Measurements from ENCODE around the gene KRT73. TPM values are rescaled to one million over a fixed set of nuclear protein-coding genes. Genes with fewer than 3 reads are reported as not detected.

The KRT73 gene
- total and polyA plus RNA-seq, 9 of the 15 experiments (the other 6 are each of a cell fraction or from before 2014, with no cell fraction given), result 0.09 to 0.18 (median 0.13) TPM; not detected in 5

DNA sequence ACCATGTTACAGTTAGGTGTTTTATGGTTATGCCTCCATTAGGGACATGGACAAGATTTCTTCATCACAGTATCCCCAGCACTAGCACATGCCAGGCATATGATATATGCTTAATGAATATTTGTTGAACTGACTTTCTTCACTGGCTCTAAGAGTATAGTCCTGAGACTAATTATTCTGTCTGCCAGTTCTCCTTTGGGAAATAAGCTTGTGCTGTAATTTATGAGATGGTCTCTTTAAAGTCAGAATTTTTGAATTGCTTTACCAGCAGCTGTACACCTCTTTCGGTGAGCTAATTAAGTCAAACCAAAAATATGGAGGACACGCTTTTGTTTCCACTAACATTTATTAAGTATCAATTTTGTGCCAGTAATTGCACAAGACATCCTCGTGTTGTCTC lies 12.3 kb downstream of the KRT73 start:
- H3K4me2 ChIP-seq (ENCODE audit: insufficient read depth, low read length), result no peak overlapping the region
- H3K27me3 ChIP-seq (ENCODE audit: control insufficient read depth in 2 of 2, insufficient read depth in 2 of 2, low read length in 2 of 2), result peaks cover 0 to 20% of the 10 kb centered on the region in 2 experiments; a peak in 3 of 5 replicates
- intact Hi-C loops (cut with micrococcal nuclease) (no loop called here), in situ Hi-C loops (cut with MboI) (no loop called here)
- H3K9ac ChIP-seq (ENCODE audit: insufficient read depth in 1 of 2, low read depth in 2 of 2, low read length in 2 of 2), result no peak overlapping the region
- ATAC-seq (no peak), FAIRE-seq (no peak), DNase-seq (ENCODE audit: extremely low read depth in 1 of 4, low spot score in 3 of 4) (no peak)
- WGBS (ENCODE audit: insufficient coverage, low coverage, missing lambda C conversion rate), result 13% methylated on average over 3 of the region's 3 CpGs
- no peaks in the 10 kb centered on the region for H4K20me1 ChIP-seq (replicated peaks; ENCODE audit: control insufficient read depth, insufficient read depth, low read length)
- ChIA-PET POLR2A (interaction anchor here (0.5 kb wide), 1 partner anchor 301 kb away, joined by 4 read pairs; no protein-coding TSS in a partner anchor), CTCF (ENCODE audit: low intra/inter-chr PET ratio) (no interaction called here)
- TF ChIP-seq PURB (CRISPR knock-in tag; IDR thresholded peaks at IDR 0.05; ENCODE audit: low read depth) (no peak), CBX3 (IDR thresholded peaks at IDR 0.05; ENCODE audit: borderline replicate concordance in 1 of 2, low read length in 2 of 2) (no peak), ZNF766 (CRISPR knock-in tag; conservative IDR thresholded peaks at IDR 0.05) (0 out of 2 replicates have a peak, but pooled peaks have one; percentile 9), ZNF175 (CRISPR knock-in tag; IDR thresholded peaks at IDR 0.05; ENCODE audit: low read depth) (peak; percentile 66), THRAP3 (IDR thresholded peaks at IDR 0.05; ENCODE audit: borderline replicate concordance) (no peak), POU5F1 (IDR thresholded peaks at IDR 0.05; ENCODE audit: borderline replicate concordance, low read depth, low read length, partially characterized antibody) (no peak)
- no peaks in the 10 kb centered on the region for H3K9me3 ChIP-seq (replicated peaks; ENCODE audit: control insufficient read depth, insufficient read depth, low read depth, low read length)
- no peak overlapping the region for H2AFZ ChIP-seq (ENCODE audit: low read depth, low read length)
- no peaks in the 10 kb centered on the region for H3K36me3 ChIP-seq (ENCODE audit: control insufficient read depth, insufficient read depth, low read length)
- BruUV-seq (replicated peaks), result no TSS peak
- no peak overlapping the region for H3K4me3 ChIP-seq
- no peak overlapping the region for H3K27ac ChIP-seq (ENCODE audit: extremely low read depth, low read depth, low read length)
- H3K9me1 ChIP-seq (ENCODE audit: control insufficient read depth, insufficient read depth, low read length), result no peaks in the 10 kb centered on the region
- H3K79me2 ChIP-seq (ENCODE audit: control insufficient read depth, insufficient read depth, low read length), result no peaks in the 10 kb centered on the region
- H3K4me1 ChIP-seq (replicated peaks in 1 of 2; ENCODE audit: control insufficient read depth in 2 of 2, insufficient read depth in 2 of 2, low read length in 2 of 2), result peaks cover 6 to 13% of the 10 kb centered on the region in 2 experiments; a peak in 4 of 5 replicates

DNA sequence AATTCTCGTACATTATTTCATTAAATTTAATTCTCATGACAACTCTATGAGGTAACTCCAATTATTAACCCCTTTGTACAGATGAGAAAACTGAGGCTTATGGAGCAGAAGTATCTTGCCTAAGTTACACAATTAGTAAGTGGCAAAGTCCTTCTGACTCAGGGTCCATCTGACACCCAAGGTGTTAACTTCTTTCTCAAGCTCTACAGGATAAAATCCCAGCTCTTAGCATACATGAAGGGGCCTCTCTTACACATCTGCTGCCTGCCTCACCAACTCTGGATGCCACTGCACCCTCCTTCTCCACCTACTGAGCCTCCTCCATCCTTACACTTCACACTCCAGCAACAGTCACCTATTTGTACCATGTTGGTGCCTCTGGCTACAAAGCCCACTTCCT lies 12.8 kb downstream of the KRT73 start:
- ChIA-PET POLR2A (no interaction called here), CTCF (ENCODE audit: low intra/inter-chr PET ratio) (no interaction called here)
- Histone ChIP-seq H3K4me3 (no peak overlapping the region), H3K79me2 (ENCODE audit: control insufficient read depth, insufficient read depth, low read length) (no peaks in the 10 kb centered on the region), H3K4me1 (replicated peaks in 1 of 2; ENCODE audit: control insufficient read depth in 2 of 2, insufficient read depth in 2 of 2, low read length in 2 of 2) (peaks cover 6 to 15% of the 10 kb centered on the region in 2 experiments; a peak in 4 of 5 replicates), H3K36me3 (ENCODE audit: control insufficient read depth, insufficient read depth, low read length) (no peaks in the 10 kb centered on the region), H3K9me3 (replicated peaks; ENCODE audit: control insufficient read depth, insufficient read depth, low read depth, low read length) (no peaks in the 10 kb centered on the region), H2AFZ (ENCODE audit: low read depth, low read length) (no peak overlapping the region), H3K27me3 (ENCODE audit: control insufficient read depth in 2 of 2, insufficient read depth in 2 of 2, low read length in 2 of 2) (peaks cover 0 to 19% of the 10 kb centered on the region in 2 experiments; a peak in 3 of 5 replicates), H3K27ac (ENCODE audit: extremely low read depth, low read depth, low read length) (no peak overlapping the region), H3K9ac (ENCODE audit: insufficient read depth in 1 of 2, low read depth in 2 of 2, low read length in 2 of 2) (no peak overlapping the region), H4K20me1 (replicated peaks; ENCODE audit: control insufficient read depth, insufficient read depth, low read length) (no peaks in the 10 kb centered on the region), H3K9me1 (ENCODE audit: control insufficient read depth, insufficient read depth, low read length) (no peaks in the 10 kb centered on the region), H3K4me2 (ENCODE audit: insufficient read depth, low read length) (no peak overlapping the region)
- intact Hi-C loops (cut with micrococcal nuclease), result no loop called here
- no peak for ATAC-seq
- 5% methylated on average over 1 of the region's 1 CpG for whole genome bisulfite sequencing (ENCODE audit: insufficient coverage, low coverage, missing lambda C conversion rate)
- TF ChIP-seq PHF8 (IDR thresholded peaks at IDR 0.05; ENCODE audit: borderline replicate concordance, low read length), result no peak
- peak; percentile 78 for TF ChIP-seq RBM25 (IDR thresholded peaks at IDR 0.05; ENCODE audit: low read depth, low read length, severe bottlenecking)
- no peak for TF ChIP-seq ZNF12 (CRISPR knock-in tag; IDR thresholded peaks at IDR 0.05)
- TF ChIP-seq, protein P1, sequence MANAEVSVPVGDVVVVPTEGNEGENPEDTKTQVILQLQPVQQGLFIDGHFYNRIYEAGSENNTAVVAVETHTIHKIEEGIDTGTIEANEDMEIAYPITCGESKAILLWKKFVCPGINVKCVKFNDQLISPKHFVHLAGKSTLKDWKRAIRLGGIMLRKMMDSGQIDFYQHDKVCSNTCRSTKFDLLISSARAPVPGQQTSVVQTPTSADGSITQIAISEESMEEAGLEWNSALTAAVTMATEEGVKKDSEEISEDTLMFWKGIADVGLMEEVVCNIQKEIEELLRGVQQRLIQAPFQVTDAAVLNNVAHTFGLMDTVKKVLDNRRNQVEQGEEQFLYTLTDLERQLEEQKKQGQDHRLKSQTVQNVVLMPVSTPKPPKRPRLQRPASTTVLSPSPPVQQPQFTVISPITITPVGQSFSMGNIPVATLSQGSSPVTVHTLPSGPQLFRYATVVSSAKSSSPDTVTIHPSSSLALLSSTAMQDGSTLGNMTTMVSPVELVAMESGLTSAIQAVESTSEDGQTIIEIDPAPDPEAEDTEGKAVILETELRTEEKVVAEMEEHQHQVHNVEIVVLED (CRISPR knock-in tag; IDR thresholded peaks at IDR 0.05), result no peak
- no TSS peak for BruUV-seq (replicated peaks)
- FAIRE-seq, result no peak
- in situ Hi-C loops (cut with MboI), result no loop called here
- DNase-seq (ENCODE audit: extremely low read depth in 1 of 4, low spot score in 3 of 4), result no peak
